GM10248 (cell line): Measurements from ENCODE around the gene SYN1.
A peak's percentile ranks its signal among the peaks of the same experiment; 100 is the strongest.

Experiments used
- CTCF ChIA-PET: fragments of 300-600 bp; sonication (Branson Sonifier 250); formaldehyde crosslinking; extraction: SDS; loops from one replicate; lab custom pipeline; 2021; ENCODE audit warnings: antibody characterized with exemption; lab: Yijun Ruan, JAX
- POLR2A ChIA-PET: fragments of 350-650 bp; sonication (Branson Sonifier 250); formaldehyde crosslinking; extraction: SDS; loops from one replicate; lab custom pipeline; 2020; ENCODE audit warnings: antibody characterized with exemption; lab: Yijun Ruan, JAX
- DNase-seq: peaks from one replicate; pipeline ENCODE4 v3.0.0; 2012; ENCODE audit errors: extremely low spot score
- TF ChIP-seq, protein P1 (sequence below): IDR thresholded peaks from 2 replicates; pipeline ENCODE4 v1.5.1; 2012; ENCODE audit warnings: mild to moderate bottlenecking, low read depth; ENCODE audit errors: extremely low read depth, missing control alignments, control extremely low read depth

Gene SYN1

DNA sequence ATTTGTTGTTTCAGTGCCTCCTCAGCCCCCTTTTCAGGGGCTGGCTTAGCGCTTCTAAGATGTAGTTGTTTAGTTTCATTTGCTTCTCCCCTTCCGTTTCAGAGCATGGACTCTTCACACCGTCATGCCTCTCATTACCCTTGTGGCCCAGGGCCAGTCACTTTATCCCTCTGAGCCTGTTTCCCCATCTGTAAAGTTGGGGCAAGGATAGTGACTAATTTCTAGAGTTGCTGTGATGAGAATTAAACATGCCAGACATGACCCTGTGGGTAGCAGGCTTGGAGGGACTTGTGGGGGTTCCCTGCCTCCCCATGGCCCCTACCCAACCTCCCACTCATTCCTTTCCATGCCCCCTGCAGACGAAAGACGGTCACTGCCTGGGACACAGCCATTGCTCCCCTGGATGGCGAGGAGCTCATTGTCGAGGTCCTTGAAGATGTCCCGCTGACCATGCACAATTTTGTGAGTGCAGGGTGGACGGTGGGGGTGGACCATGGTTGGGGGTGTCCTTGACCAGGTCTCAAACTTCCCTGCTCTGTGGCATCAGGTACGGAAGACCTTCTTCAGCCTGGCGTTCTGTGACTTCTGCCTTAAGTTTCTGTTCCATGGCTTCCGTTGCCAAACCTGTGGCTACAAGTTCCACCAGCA is 55.1 kb downstream of the SYN1 start:
- CTCF ChIA-PET, result no interaction called here
- POLR2A ChIA-PET, result no interaction called here
- DNase-seq, result no peak
- TF ChIP-seq, protein P1, sequence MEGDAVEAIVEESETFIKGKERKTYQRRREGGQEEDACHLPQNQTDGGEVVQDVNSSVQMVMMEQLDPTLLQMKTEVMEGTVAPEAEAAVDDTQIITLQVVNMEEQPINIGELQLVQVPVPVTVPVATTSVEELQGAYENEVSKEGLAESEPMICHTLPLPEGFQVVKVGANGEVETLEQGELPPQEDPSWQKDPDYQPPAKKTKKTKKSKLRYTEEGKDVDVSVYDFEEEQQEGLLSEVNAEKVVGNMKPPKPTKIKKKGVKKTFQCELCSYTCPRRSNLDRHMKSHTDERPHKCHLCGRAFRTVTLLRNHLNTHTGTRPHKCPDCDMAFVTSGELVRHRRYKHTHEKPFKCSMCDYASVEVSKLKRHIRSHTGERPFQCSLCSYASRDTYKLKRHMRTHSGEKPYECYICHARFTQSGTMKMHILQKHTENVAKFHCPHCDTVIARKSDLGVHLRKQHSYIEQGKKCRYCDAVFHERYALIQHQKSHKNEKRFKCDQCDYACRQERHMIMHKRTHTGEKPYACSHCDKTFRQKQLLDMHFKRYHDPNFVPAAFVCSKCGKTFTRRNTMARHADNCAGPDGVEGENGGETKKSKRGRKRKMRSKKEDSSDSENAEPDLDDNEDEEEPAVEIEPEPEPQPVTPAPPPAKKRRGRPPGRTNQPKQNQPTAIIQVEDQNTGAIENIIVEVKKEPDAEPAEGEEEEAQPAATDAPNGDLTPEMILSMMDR, result no peak

DNA sequence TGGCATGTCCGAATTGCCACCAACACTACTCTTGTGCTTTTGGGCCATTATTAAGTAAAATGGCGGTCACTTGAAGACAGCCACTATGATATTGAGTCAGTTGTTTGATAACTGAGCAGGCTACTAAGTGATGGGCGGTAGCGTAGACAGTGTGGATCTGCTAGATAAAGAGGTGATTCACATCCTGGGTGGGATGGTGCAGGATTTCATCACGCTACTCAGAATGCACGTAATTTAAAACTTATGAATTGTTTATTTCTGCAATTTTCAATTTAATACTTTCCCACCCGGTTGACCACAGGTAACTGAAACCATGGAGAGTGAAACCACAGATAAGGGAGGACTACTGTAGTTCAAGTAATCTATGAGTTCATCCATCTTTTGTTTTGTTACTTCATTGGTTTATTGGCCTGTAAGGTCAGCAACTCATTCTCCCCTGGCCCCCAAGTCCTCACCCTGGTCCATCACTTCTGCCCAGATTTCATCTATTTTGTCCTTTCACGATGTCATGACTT is 55.8 kb downstream of the SYN1 start:
- ChIA-PET POLR2A (no interaction called here), CTCF (no interaction called here)
- no peak for DNase-seq
- TF ChIP-seq, protein P1, result no peak

- peak; percentile 8 for DNase-seq
- ChIA-PET POLR2A (interaction anchor here (0.5 kb wide), 1 partner anchor 27 kb away, joined by 6 read pairs; no protein-coding TSS in a partner anchor), CTCF (interaction anchor here (1.1 to 1.5 kb wide), 3 partner anchors 27 to 464 kb away, joined by 3 read pairs; no protein-coding TSS in a partner anchor)
- TF ChIP-seq, protein P1, result peak; percentile 46
Observed at GRCh38 chrX:47562615-47563243, 56.9 kb downstream of the SYN1 start.

DNA sequence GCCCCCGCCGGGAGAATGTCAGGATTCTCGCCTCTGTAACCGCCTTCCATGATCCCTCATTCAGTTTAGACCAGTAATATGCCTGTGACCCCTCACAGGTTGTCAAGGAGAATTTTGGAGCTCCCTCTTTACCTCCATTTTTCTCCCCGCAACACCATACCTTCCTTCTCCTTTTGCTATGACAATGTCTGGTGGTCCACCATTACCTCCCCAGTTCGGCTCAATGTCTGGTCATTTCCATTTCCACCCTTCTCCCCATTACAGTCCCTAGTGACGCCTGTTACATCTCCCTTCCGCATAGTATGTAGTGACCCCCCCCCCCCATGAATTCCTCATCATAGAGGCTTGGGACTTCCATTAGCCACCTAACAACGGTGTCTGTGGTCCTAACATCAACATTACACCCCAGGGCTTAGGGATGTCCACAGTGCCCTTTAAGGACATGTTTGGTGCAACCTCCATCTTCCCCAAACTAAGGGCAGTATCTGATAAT is 58.0 kb downstream of the SYN1 start:
- ChIA-PET POLR2A (no interaction called here), CTCF (interaction anchor here (1.1 to 1.5 kb wide), 2 partner anchors 28 to 83 kb away, joined by 3 read pairs; no protein-coding TSS in a partner anchor)
- TF ChIP-seq, protein P1, result no peak
- no peak for DNase-seq

DNA sequence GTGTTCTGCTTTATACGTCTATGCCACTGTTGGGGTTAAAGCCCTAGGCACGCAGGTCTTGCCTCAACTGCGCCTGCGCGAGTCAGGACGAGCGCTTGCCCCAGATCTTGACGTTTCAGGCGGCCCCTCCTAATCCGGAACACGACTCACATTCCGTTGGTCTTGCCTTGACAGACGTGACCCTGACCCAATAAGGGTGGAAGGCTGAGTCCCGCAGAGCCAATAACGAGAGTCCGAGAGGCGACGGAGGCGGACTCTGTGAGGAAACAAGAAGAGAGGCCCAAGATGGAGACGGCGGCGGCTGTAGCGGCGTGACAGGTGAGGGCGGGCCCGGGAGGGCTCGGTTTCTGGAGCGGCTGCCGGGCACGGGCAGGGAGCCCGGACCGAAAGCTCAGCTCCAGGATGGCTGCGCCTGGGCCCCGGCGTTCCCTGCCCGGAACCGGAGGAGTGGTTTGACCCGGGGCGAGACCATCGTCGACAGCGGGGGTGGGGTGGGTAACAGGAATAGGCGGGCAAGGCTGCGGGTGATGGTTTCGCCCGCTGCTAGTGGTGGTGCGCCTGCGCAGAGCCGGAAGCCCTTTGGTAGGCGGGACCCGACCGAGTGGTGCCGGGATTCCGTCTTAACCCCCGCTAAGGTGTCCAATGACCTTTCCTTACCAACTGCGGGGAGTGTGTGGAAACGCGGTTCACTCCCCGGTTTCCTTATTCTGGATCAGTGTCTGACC is 58.6 kb downstream of the SYN1 start, which contains the start of gene ARAF:
Gene ARAF (plus strand): TSS at position 272 of the 725 bp plus-strand sequence. CDS start 1,763 bp downstream, outside the sequence.
- DNase-seq, result peak; percentile 89
- TF ChIP-seq, protein P1, result no peak
- ChIA-PET POLR2A (no interaction called here), CTCF (interaction anchor here (1.5 kb wide), 1 partner anchor 84 kb away, joined by 3 read pairs; no protein-coding TSS in a partner anchor)
